K562 (cell line): ENCODE results near the gene RBFOX1. TPM values are rescaled to one million over a fixed set of nuclear protein-coding genes. Genes with fewer than 3 reads are reported as not detected.

ENCODE experiments used
- ATF1 ChIP-seq, 2 experiments: fragments of 450-650 bp in 1 of 2; IDR thresholded peaks; 2 replicates each; pipeline ENCODE4 v1.6.1; 2016; ENCODE audit warnings: missing compliant biosample characterization in 1 of 2, missing genetic modification characterization in 1 of 2
- CAMTA2 ChIP-seq: fragments of 250-450 bp; sonication (Bioruptor Pico); conservative IDR thresholded peaks from 2 replicates; pipeline ENCODE4 v1.5.1; 2022
- CHD1 ChIP-seq: fragments of 200-600 bp; sonication (generic); IDR thresholded peaks from one replicate; pipeline ENCODE4 v1.6.1; 2012; ENCODE audit warnings: mild to moderate bottlenecking, moderate library complexity, low read length, inconsistent platforms
- COPS2 ChIP-seq: fragments of 450-650 bp; conservative IDR thresholded peaks from 2 replicates; pipeline ENCODE4 v1.6.1; 2016; ENCODE audit warnings: mild to moderate bottlenecking, moderate library complexity
- ESRRA ChIP-seq: fragments of 450-650 bp; IDR thresholded peaks from 2 replicates; pipeline ENCODE4 v1.6.1; 2014; ENCODE audit warnings: low read depth, mild to moderate bottlenecking, moderate library complexity, borderline replicate concordance
- HLTF ChIP-seq: fragments of 450-650 bp; IDR thresholded peaks from 2 replicates; pipeline ENCODE4 v1.6.1; 2016
- MAFF ChIP-seq: IDR thresholded peaks from 2 replicates; pipeline ENCODE4 v1.6.1; 2012; ENCODE audit warnings: low read length, improper control_type of control experiment
- MAFG ChIP-seq: fragments of 450-650 bp; conservative IDR thresholded peaks from 2 replicates; pipeline ENCODE4 v1.6.1; 2016; ENCODE audit warnings: missing genetic modification characterization, missing compliant biosample characterization
- MTA3 ChIP-seq: fragments of 450-650 bp; formaldehyde crosslinking; IDR thresholded peaks from 2 replicates; pipeline ENCODE4 v1.6.1; 2017; ENCODE audit warnings: mild to moderate bottlenecking, borderline replicate concordance
- PPARD ChIP-seq: fragments of 250-450 bp; sonication (Bioruptor Pico); IDR thresholded peaks from 2 replicates; pipeline ENCODE4 v1.8.0; 2022; ENCODE audit warnings: inconsistent platforms, mild to moderate bottlenecking, moderate library complexity
- SMAD4 ChIP-seq: fragments of 250-450 bp; sonication (Bioruptor Pico); conservative IDR thresholded peaks from 2 replicates; pipeline ENCODE4 v1.8.0; 2021; ENCODE audit warnings: inconsistent platforms, mild to moderate bottlenecking, moderate library complexity
- ZNF133 ChIP-seq: fragments of 250-450 bp; sonication (Bioruptor Pico); IDR thresholded peaks from 2 replicates; pipeline ENCODE4 v1.4.0; 2020; ENCODE audit warnings: mild to moderate bottlenecking
- polyA plus RNA-seq, 8 experiments: library from polyadenylated mRNA; depleted of rRNA in 4 of 8; stranded (reverse) in 5 of 8; unstranded in 3 of 8; fragments of >200 nt; fragmentation: Nextera tagmentation in 2 of 8; fragmentation: Illumina TruSeq in 1 of 8; extraction: Ambion mirVana in 2 of 8; extraction: Trizol in 1 of 8; gene quantifications; 2 replicates each; pipeline versions ENCODE4 v1.2.1 to v1.2.3, GENCODE V29; 2011 to 2014; ENCODE audit warnings: inconsistent platforms in 1 of 8, missing spikeins in 1 of 8
- total RNA-seq, 7 experiments: library from RNA; depleted of rRNA in 6 of 7; stranded (reverse); fragments of >200 nt in 6 of 7; fragmentation: Illumina TruSeq in 2 of 7; extraction: Trizol in 2 of 7; gene quantifications; 2 replicates each; pipeline versions ENCODE4 v1.2.1 to v1.2.3, GENCODE V29; 2011 to 2021; ENCODE audit warnings: low replicate concordance in 1 of 7
- TF ChIP-seq, protein P1 (sequence below), 2 experiments: fragments of 450-650 bp; formaldehyde crosslinking in 1 of 2; IDR thresholded peaks; 2 replicates each; pipeline versions ENCODE4 v1.4.0 to v1.6.1; 2014 to 2020; ENCODE audit warnings: mild to moderate bottlenecking in 2 of 2, borderline replicate concordance in 1 of 2, low read depth in 1 of 2
- TF ChIP-seq, protein P2 (sequence below): fragments of 450-650 bp; formaldehyde crosslinking; IDR thresholded peaks from 2 replicates; pipeline ENCODE4 v1.4.0; 2020; ENCODE audit warnings: mild to moderate bottlenecking, moderate library complexity

The RBFOX1 gene
- total and polyA plus RNA-seq, 9 of the 15 experiments (the other 6 are each of a cell fraction or from before 2014, with no cell fraction given): 0.03 TPM; not detected in 8

DNA sequence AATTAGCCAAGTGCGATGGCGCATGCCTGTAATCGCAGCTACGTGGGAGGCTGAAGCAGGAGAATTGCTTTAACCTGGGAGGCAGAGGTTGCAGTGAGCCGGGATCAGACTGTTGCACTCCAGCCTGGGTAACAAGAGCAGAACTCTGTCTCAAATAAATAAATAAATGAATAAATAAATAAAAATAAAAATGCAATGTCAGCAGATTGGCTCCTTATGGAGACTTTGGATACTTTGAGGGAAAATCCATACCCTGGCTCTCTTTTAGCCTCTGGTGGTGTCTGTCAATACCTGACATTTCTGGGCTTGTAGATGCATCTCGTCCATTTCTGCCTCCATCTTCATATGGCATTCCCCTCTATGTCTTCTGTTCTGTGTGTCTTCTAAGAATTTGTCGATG lies 66.7 kb downstream of the RBFOX1 start (continued):
- TF ChIP-seq CAMTA2 (CRISPR knock-in tag): no peak
- no peak for TF ChIP-seq ATF1 (CRISPR knock-in tag; IDR thresholded peaks at IDR 0.05)
- TF ChIP-seq ATF1 (tag; IDR thresholded peaks at IDR 0.05): no peak
- TF ChIP-seq ZNF133 (CRISPR knock-in tag): no peak
- peak; percentile 83 for TF ChIP-seq MAFG
- TF ChIP-seq, protein P1, sequence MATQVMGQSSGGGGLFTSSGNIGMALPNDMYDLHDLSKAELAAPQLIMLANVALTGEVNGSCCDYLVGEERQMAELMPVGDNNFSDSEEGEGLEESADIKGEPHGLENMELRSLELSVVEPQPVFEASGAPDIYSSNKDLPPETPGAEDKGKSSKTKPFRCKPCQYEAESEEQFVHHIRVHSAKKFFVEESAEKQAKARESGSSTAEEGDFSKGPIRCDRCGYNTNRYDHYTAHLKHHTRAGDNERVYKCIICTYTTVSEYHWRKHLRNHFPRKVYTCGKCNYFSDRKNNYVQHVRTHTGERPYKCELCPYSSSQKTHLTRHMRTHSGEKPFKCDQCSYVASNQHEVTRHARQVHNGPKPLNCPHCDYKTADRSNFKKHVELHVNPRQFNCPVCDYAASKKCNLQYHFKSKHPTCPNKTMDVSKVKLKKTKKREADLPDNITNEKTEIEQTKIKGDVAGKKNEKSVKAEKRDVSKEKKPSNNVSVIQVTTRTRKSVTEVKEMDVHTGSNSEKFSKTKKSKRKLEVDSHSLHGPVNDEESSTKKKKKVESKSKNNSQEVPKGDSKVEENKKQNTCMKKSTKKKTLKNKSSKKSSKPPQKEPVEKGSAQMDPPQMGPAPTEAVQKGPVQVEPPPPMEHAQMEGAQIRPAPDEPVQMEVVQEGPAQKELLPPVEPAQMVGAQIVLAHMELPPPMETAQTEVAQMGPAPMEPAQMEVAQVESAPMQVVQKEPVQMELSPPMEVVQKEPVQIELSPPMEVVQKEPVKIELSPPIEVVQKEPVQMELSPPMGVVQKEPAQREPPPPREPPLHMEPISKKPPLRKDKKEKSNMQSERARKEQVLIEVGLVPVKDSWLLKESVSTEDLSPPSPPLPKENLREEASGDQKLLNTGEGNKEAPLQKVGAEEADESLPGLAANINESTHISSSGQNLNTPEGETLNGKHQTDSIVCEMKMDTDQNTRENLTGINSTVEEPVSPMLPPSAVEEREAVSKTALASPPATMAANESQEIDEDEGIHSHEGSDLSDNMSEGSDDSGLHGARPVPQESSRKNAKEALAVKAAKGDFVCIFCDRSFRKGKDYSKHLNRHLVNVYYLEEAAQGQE (IDR thresholded peaks at IDR 0.05; ENCODE audit: borderline replicate concordance): no peak
- TF ChIP-seq, protein P1 (CRISPR knock-in tag; IDR thresholded peaks at IDR 0.05; ENCODE audit: low read depth): no peak
- peak; percentile 89 for TF ChIP-seq MAFF
- TF ChIP-seq, protein P2, sequence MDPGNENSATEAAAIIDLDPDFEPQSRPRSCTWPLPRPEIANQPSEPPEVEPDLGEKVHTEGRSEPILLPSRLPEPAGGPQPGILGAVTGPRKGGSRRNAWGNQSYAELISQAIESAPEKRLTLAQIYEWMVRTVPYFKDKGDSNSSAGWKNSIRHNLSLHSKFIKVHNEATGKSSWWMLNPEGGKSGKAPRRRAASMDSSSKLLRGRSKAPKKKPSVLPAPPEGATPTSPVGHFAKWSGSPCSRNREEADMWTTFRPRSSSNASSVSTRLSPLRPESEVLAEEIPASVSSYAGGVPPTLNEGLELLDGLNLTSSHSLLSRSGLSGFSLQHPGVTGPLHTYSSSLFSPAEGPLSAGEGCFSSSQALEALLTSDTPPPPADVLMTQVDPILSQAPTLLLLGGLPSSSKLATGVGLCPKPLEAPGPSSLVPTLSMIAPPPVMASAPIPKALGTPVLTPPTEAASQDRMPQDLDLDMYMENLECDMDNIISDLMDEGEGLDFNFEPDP (CRISPR knock-in tag): no peak
- TF ChIP-seq ESRRA: no peak
- no peak for TF ChIP-seq SMAD4 (CRISPR knock-in tag)
- TF ChIP-seq CHD1: no peak
- no peak for TF ChIP-seq PPARD (CRISPR knock-in tag)
- TF ChIP-seq MTA3: no peak
- TF ChIP-seq COPS2: no peak
- TF ChIP-seq HLTF: no peak
